GM12891 (cell line): ENCODE results near the gene TRAF7.
"Not testable (repeated sequence)": the region's sequence is repeated elsewhere in the genome, so short reads cannot be mapped to it uniquely, and the experiment has no call there.

ENCODE experiments used
- DNase-seq: peaks from one replicate; pipeline ENCODE4 v3.0.0; 2011; ENCODE audit warnings: low spot score; ENCODE audit not compliant: insufficient read length
- FAIRE-seq: peaks from 2 replicates; lab custom pipeline; 2011; peaks lifted over from hg19 to GRCh38; lab: Jason Lieb, UNC
- PAX5 ChIP-seq: IDR thresholded peaks from 2 replicates; pipeline ENCODE4 v1.6.1; 2011; ENCODE audit warnings: low read length, moderate library complexity, mild to moderate bottlenecking; ENCODE audit not compliant: insufficient read depth, severe bottlenecking
- POLR2A ChIP-seq: IDR thresholded peaks from 2 replicates; pipeline ENCODE4 v1.6.1; 2011; ENCODE audit warnings: low read depth, low read length, control low read depth
- POLR2AphosphoS5 ChIP-seq: IDR thresholded peaks from 2 replicates; pipeline ENCODE4 v1.6.1; 2011; ENCODE audit warnings: low read depth, low read length, control low read depth
- POU2F2 ChIP-seq: IDR thresholded peaks from 2 replicates; pipeline ENCODE4 v1.6.1; 2011; ENCODE audit warnings: low read depth, mild to moderate bottlenecking, control low read depth, low read length, moderate library complexity
- SPI1 ChIP-seq: IDR thresholded peaks from 2 replicates; pipeline ENCODE4 v1.6.1; 2011; ENCODE audit warnings: low read depth, low read length, control low read depth
- TAF1 ChIP-seq: IDR thresholded peaks from 2 replicates; pipeline ENCODE4 v1.6.1; 2011; ENCODE audit warnings: low read depth, low read length, control low read depth

Gene TRAF7

DNA sequence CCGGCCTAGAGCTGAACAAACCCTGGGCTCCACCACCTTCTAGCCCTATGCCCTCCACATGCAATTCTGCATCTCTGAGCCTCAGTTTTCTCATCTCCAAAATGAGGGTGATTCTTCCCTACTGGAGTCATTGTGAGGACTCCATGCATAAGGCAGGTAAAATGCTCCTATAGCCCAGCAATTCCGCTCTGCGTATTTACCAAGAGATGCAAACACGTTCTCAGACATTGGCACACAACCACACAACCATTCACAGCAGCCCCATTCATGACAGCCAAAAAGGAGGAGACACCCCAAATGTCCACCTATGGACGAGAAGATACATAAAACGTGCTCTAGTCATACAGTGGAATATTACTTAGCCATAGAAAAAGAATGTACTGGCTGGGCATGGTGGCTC lies 44.7 kb downstream of the TRAF7 start:
- DNase-seq (no peak), FAIRE-seq (no peak)
- TF ChIP-seq POU2F2 (no peak), TAF1 (no peak), POLR2A (no peak), POLR2AphosphoS5 (no peak), PAX5 (no peak), SPI1 (no peak)

DNA sequence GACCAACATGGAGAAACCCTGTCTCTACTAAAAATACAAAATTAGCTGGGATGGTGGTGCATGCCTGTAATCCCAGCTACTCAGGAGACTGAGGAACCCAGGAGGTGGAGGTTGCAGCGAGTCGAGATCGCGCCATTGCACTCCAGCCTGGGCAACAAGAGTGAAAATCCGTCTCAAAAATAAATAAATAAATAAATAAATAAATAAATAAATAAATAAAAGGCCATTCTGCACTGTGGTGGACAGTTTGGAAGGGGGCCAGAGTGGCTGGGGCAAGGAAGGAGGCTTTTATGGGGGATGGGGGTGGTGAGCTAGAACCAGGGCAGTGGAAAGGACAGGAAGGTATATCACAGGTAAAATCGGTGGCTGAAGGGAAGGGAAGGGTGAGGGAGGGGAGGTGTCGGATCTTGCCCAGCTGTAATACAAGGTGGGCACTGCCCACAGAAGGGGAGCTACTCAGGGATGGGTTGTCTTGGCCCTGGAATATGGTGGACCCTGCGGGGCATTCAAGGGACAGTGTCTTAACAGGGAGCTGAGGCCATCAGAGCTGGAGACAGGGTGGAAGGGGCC lies 47.6 kb downstream of the TRAF7 start:
- not testable (repeated sequence) for FAIRE-seq

DNA sequence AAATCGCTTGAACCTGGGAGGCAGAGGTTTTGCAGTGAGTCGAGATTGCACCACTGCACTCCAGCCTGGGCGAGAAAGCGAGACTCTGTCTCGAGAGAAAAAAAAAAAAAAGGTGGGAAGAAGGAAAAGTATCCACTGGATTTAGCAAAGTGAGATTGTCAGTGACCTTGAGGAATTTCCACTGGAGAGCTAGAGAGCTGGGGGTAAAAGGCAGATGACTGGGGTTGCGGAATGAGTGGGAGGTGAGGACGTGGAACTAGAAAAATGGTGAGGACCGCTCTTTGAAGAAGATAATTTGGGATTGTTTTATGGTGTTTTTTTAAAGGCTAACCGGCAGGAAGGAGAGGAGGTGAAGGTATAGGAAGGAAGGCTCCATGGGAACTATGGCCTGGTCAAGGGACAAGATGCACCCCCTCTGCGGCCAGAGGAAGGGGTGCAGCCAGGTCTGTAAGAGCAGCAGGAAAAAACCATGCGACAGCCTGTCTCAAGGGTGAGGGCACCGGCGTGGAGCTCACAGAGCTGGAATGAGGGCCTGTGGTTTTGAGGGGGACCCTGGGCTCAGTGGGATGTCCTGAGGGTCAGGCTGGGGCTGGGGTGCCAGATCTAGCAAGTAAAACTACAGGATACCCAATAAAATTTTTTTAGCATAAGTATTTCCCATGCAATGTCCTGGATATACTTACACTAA lies 49.0 kb downstream of the TRAF7 start:
- no peak for TF ChIP-seq SPI1
- no peak for TF ChIP-seq POU2F2
- TF ChIP-seq POLR2A, result no peak
- no peak for TF ChIP-seq POLR2AphosphoS5
- TF ChIP-seq PAX5, result no peak
- no peak for TF ChIP-seq TAF1
- no peak for DNase-seq
- FAIRE-seq, result no peak

More for the DNA sequence above, 47.6 kb downstream of the TRAF7 start:
- DNase-seq, result not testable (repeated sequence)

DNA sequence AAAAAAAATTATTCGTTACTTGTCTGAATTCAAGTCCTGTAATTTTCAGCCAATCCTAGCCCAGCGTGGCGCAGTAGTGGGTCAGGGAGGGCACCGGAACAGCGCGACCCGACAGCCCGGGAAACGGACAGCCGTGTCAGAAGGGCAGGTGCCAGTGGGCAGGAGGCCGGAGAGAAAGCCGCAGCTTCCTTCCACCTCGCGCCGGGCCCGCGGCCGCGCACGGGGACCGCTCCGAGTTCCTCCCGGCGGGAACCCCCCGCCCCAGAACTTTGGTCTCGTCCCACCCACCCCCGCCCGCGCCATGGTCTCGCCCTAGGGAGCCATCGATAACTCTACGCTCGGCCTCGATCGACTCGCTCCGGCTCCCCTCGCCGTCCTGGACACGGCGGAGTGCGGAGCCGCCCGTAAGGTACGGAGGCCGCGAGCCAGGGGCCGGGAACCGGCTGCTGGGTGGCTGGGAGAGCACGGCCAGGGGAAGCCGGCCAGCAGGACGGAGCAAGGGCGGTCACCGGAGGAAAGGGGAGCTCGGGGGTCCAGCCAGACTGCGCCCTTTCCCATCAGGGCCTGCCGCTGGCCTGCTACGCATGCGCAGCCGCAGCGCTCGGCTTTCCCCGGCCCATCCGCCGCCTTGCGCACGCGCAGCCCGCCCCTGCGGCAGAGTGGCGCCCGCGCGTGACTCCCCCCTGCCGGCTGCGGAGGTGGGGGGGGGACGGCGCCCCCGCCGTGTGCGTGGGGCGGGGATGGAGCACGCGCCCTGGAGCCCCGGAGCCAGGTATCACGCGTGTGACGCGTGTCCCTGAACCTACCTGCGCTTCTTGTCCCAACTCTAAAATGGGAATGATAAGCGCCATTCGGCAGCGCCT lies 49.8 kb downstream of the TRAF7 start, which contains the start of gene MLST8:
TSS of gene MLST8 (plus strand) at position 351 of the 863 bp plus-strand sequence. CDS start 632 bp downstream, outside the sequence.
- TF ChIP-seq SPI1, result 0 out of 2 replicates have a peak, but pooled peaks have one; percentile 28
- peak; percentile 30; the same call in 1 of the 2 replicates for TF ChIP-seq POU2F2
- TF ChIP-seq PAX5, result no peak
- TF ChIP-seq TAF1, result peak; percentile 77
- TF ChIP-seq POLR2AphosphoS5, result peak; percentile 88
- peak; percentile 78 for TF ChIP-seq POLR2A
- FAIRE-seq (peak; percentile 99), DNase-seq (peak; percentile 100)

DNA sequence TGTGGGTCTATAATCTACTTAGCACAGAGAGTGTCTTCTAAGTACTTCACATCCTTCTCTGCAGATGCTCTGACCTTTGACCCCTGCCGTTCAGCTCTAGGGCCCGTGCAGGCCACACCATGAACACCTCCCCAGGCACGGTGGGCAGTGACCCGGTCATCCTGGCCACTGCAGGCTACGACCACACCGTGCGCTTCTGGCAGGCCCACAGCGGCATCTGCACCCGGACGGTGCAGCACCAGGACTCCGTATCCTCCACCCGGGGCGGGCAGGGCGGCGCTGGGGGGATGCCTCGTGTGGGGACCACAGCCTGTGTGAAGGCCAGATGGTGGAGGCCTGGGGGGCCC lies 50.4 kb downstream of the TRAF7 start:
- DNase-seq, result no peak
- no peak for FAIRE-seq
- TF ChIP-seq POLR2AphosphoS5 (no peak), SPI1 (no peak), TAF1 (no peak), PAX5 (no peak), POU2F2 (no peak), POLR2A (no peak)

DNA sequence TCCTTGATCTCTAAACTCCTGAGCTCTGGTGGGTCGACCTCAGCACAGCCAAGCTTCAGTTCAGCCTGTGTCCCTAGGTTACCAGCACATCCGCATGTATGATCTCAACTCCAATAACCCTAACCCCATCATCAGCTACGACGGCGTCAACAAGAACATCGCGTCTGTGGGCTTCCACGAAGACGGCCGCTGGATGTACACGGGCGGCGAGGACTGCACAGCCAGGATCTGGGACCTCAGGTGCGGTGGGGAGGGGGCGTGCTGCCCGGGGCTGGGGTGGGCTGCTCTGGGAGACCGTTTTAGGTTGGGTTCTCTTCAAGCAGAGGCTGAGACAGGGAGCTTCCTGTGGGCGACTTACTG lies 50.8 kb downstream of the TRAF7 start:
- DNase-seq (no peak), FAIRE-seq (no peak)
- TF ChIP-seq PAX5 (no peak), POLR2A (no peak), POU2F2 (no peak), TAF1 (no peak), SPI1 (no peak), POLR2AphosphoS5 (no peak)

DNA sequence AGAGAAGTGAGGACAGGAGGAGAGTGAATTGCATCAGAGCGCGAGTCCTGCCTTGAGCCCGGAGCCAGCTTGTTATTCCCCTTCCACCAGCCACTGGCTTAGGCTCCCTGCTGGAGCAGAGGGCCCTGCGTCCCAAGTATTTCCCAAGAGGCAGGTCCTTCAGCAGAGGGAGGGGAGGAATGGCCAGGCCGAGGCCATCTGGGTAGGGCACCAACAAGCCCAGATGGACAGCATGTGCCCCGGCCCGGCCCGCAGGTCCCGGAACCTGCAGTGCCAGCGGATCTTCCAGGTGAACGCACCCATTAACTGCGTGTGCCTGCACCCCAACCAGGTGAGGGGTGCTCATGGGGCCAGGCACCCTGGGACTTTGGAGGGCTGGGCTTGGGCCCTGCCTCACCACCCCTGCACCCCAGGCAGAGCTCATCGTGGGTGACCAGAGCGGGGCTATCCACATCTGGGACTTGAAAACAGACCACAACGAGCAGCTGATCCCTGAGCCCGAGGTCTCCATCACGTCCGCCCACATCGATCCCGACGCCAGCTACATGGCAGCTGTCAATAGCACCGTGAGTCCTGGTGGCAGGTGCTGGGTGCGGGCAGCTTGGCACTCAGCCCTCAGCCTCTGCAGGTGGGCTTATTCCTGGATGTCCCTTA lies 51.3 kb downstream of the TRAF7 start:
- DNase-seq (no peak), FAIRE-seq (no peak)
- no peak for TF ChIP-seq PAX5
- 0 out of 2 replicates have a peak, but pooled peaks have one; percentile 38 for TF ChIP-seq POLR2A
- no peak for TF ChIP-seq POU2F2
- TF ChIP-seq SPI1, result no peak
- no peak for TF ChIP-seq POLR2AphosphoS5
- no peak for TF ChIP-seq TAF1

DNA sequence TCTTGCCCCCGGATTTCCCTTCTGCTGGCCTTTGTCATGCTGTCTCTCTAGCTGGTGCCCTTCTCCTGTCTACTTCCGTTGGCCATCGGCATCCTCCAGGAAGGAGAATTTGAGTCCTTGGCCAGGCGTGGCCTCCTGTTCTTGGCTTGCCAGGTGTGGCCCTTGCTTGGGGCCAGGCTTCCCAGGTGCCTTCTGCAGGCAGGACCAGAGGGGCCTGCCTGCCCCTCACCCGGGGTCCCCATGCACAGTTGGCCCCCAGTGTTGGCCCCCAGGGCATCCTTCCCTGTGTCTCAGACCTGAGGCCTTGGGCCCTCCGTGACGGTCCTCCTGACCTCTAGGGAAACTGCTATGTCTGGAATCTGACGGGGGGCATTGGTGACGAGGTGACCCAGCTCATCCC lies 52.3 kb downstream of the TRAF7 start:
- FAIRE-seq (no peak), DNase-seq (no peak)
- no peak for TF ChIP-seq POLR2A

DNA sequence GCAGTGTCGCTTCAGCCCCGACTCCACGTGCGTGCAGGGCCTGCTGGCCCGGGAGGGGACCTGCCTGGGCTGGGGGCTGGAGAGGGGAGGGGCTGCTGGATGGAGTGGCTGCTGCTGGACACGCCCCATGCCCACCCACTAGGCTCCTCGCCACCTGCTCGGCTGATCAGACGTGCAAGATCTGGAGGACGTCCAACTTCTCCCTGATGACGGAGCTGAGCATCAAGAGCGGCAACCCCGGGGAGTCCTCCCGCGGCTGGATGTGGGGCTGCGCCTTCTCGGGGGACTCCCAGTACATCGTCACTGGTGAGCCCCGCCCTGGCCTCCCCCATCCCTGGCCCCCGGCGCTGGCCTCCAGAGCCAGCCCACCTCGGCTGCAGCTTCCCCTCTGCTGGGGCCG lies 52.7 kb downstream of the TRAF7 start:
- DNase-seq (no peak), FAIRE-seq (no peak)
- no peak for TF ChIP-seq SPI1
- TF ChIP-seq TAF1, result no peak
- TF ChIP-seq POLR2AphosphoS5, result no peak
- TF ChIP-seq POLR2A, result no peak
- TF ChIP-seq PAX5, result no peak
- TF ChIP-seq POU2F2, result no peak
